K562 (cell line): ENCODE data around the gene BCAS1. TPM values are rescaled to one million over a fixed set of nuclear protein-coding genes. Genes with fewer than 3 reads are reported as not detected.
A peak's percentile ranks its signal among the peaks of the same experiment; 100 is the strongest.

Experiments used
- ATAC-seq: fragments of 200-7000 bp; cut with Tn5 transposase; 3 replicates; pipeline ENCODE4 v1.9.1; 2020; ENCODE audit warnings: moderate library complexity
- BruUV-seq: library from RNA; stranded (reverse); fragments of 400-500 nt; replicated peaks from 2 replicates; lab custom pipeline; 2021; lab: Mats Ljungman, UMichigan
- CTCF ChIA-PET: fragments of 300-600 bp; formaldehyde crosslinking; extraction: SDS; loops from one replicate; lab custom pipeline; 2021; ENCODE audit warnings: low intra/inter-chr PET ratio; lab: Yijun Ruan, JAX
- POLR2A ChIA-PET: fragments of 300-600, 350-650 bp; sonication (Branson Sonifier 250); formaldehyde crosslinking; extraction: SDS; loops from one replicate; lab custom pipeline; 2021; ENCODE audit warnings: antibody characterized with exemption, inconsistent platforms; lab: Yijun Ruan, JAX
- DNase-seq, 4 experiments: peaks; one replicate each; pipeline versions ENCODE4 v3.0.0 to v3.0.0-alpha.2; 2011 to 2018; ENCODE audit warnings: low spot score in 3 of 4, mixed read lengths in 3 of 4; ENCODE audit errors: extremely low read depth in 1 of 4
- FAIRE-seq: peaks from 2 replicates; lab custom pipeline; 2011; peaks lifted over from hg19 to GRCh38; lab: Jason Lieb, UNC
- H2AFZ ChIP-seq: 2 replicates; pipeline ENCODE4 v1.6.0; 2011; ENCODE audit warnings: low read depth, low read length, control low read depth, inconsistent platforms
- H3K27ac ChIP-seq: fragments of 200-600 bp; 3 replicates; pipeline ENCODE4 v1.8.0; 2011; ENCODE audit warnings: low read depth, mild to moderate bottlenecking, control low read depth, inconsistent platforms, low read length, moderate library complexity, mixed read lengths; ENCODE audit errors: extremely low read depth
- H3K27me3 ChIP-seq, 2 experiments: fragments of 300-600 bp in 1 of 2; 2 replicates in 1 of 2; 3 replicates in 1 of 2; pipeline versions ENCODE4 v1.6.0 to v1.8.0; 2011; ENCODE audit warnings: inconsistent platforms in 2 of 2, low read length in 2 of 2, mild to moderate bottlenecking in 1 of 2, mixed read lengths in 1 of 2, moderate library complexity in 1 of 2; ENCODE audit not compliant: control insufficient read depth in 2 of 2, insufficient read depth in 2 of 2
- H3K36me3 ChIP-seq: fragments of 300-600 bp; 3 replicates; pipeline ENCODE4 v1.8.0; 2011; ENCODE audit warnings: mild to moderate bottlenecking, low read length, inconsistent platforms; ENCODE audit not compliant: control insufficient read depth, insufficient read depth
- H3K4me1 ChIP-seq, 2 experiments: fragments of 200-600 bp in 1 of 2; replicated peaks in 1 of 2; 2 replicates in 1 of 2; 3 replicates in 1 of 2; pipeline versions ENCODE4 v1.5.1 to v1.8.0; 2011; ENCODE audit warnings: inconsistent platforms in 2 of 2, low read length in 2 of 2, mild to moderate bottlenecking in 1 of 2, mixed read lengths in 1 of 2, moderate library complexity in 1 of 2; ENCODE audit not compliant: control insufficient read depth in 2 of 2, insufficient read depth in 2 of 2
- H3K4me2 ChIP-seq: 2 replicates; pipeline ENCODE4 v1.6.1; 2011; ENCODE audit warnings: low read length, control low read depth, inconsistent platforms, mixed read lengths; ENCODE audit not compliant: insufficient read depth
- H3K4me3 ChIP-seq: fragments of 200-600 bp; sonication (generic), shearing (Covaris generic); 2 replicates; pipeline ENCODE4 v1.5.1; 2016; ENCODE audit warnings: control low read depth, inconsistent platforms
- H3K79me2 ChIP-seq: fragments of 200-600 bp; 3 replicates; pipeline ENCODE4 v1.8.0; 2011; ENCODE audit warnings: low read length, inconsistent platforms; ENCODE audit not compliant: control insufficient read depth, insufficient read depth
- H3K9ac ChIP-seq, 2 experiments: 2 replicates each; pipeline versions ENCODE4 v1.6.0 to v1.6.1; 2011; ENCODE audit warnings: low read depth in 2 of 2, low read length in 2 of 2, control low read depth in 1 of 2, inconsistent platforms in 1 of 2, mild to moderate bottlenecking in 1 of 2, mixed read lengths in 1 of 2; ENCODE audit not compliant: insufficient read depth in 1 of 2
- H3K9me1 ChIP-seq: one replicate; pipeline ENCODE4 v1.6.0; 2011; ENCODE audit warnings: inconsistent platforms, mild to moderate bottlenecking, low read length, moderate library complexity; ENCODE audit not compliant: control insufficient read depth, insufficient read depth
- H3K9me3 ChIP-seq: replicated peaks from 2 replicates; pipeline ENCODE4 v1.5.1; 2011; ENCODE audit warnings: low read depth, low read length, inconsistent platforms; ENCODE audit not compliant: control insufficient read depth, insufficient read depth
- H4K20me1 ChIP-seq: replicated peaks from 2 replicates; pipeline ENCODE4 v1.6.1; 2011; ENCODE audit warnings: low read length, inconsistent platforms, mixed read lengths; ENCODE audit not compliant: control insufficient read depth, insufficient read depth
- CBFB ChIP-seq: sonication (generic); formaldehyde crosslinking; IDR thresholded peaks from 2 replicates; pipeline ENCODE4 v1.4.0; 2020; ENCODE audit warnings: mild to moderate bottlenecking, missing genetic modification reagents
- RBM25 ChIP-seq: fragments of 200-400 bp; formaldehyde crosslinking; IDR thresholded peaks from 2 replicates; pipeline ENCODE4 v1.6.1; 2018; ENCODE audit warnings: low read length, low read depth, moderate library complexity; ENCODE audit not compliant: severe bottlenecking
- ZBTB9 ChIP-seq: fragments of 450-650 bp; formaldehyde crosslinking; IDR thresholded peaks from 2 replicates; pipeline ENCODE4 v1.4.0; 2020; ENCODE audit warnings: mild to moderate bottlenecking, moderate library complexity
- ZFP36 ChIP-seq: fragments of 150-350 bp; IDR thresholded peaks from 2 replicates; pipeline ENCODE4 v1.6.1; 2018; ENCODE audit warnings: low read length, low read depth; ENCODE audit not compliant: partially characterized antibody
- WGBS: fragments of 100-300 bp; shearing (Covaris generic); methylation state at CpG from one replicate; pipeline ENCODE4 v1.1.6; 2016; ENCODE audit warnings: low coverage, mixed read lengths; ENCODE audit not compliant: insufficient coverage; ENCODE audit errors: missing lambda C conversion rate; 5-methylcytosine and 5-hydroxymethylcytosine counted together
- in situ Hi-C: fragments of 300-500 bp; cut with MboI; formaldehyde crosslinking; loops from 4 replicates; pipeline ENCODE4 v1.15.0; 2018; ENCODE audit warnings: inconsistent platforms, mixed read lengths
- intact Hi-C: fragments of 100-400 bp; cut with micrococcal nuclease; formaldehyde crosslinking; loops from 2 replicates; pipeline ENCODE4 v1.14.2; 2022
- polyA plus RNA-seq, 8 experiments: library from polyadenylated mRNA; depleted of rRNA in 4 of 8; stranded (reverse) in 5 of 8; unstranded in 3 of 8; fragments of >200 nt; fragmentation: Nextera tagmentation in 2 of 8; fragmentation: Illumina TruSeq in 1 of 8; extraction: Ambion mirVana in 2 of 8; extraction: Trizol in 1 of 8; gene quantifications; 2 replicates each; pipeline versions ENCODE4 v1.2.1 to v1.2.3, GENCODE V29; 2011 to 2014; ENCODE audit warnings: inconsistent platforms in 1 of 8, missing spikeins in 1 of 8
- total RNA-seq, 7 experiments: library from RNA; depleted of rRNA in 6 of 7; stranded (reverse); fragments of >200 nt in 6 of 7; fragmentation: Illumina TruSeq in 2 of 7; extraction: Trizol in 2 of 7; gene quantifications; 2 replicates each; pipeline versions ENCODE4 v1.2.1 to v1.2.3, GENCODE V29; 2011 to 2021; ENCODE audit warnings: low replicate concordance in 1 of 7

BCAS1 gene
- total and polyA plus RNA-seq, 9 of the 15 experiments (the other 6 are each of a cell fraction or from before 2014, with no cell fraction given): 0.18 to 2.3 (median 0.93) TPM

GRCh38 chr20:54095824-54096223 is 25.4 kb upstream of the BCAS1 start:
- no peaks in the 10 kb centered on the region for H3K9me3 ChIP-seq
- no peaks in the 10 kb centered on the region for H3K9me1 ChIP-seq
- no peaks in the 10 kb centered on the region for H3K4me1 ChIP-seq
- TF ChIP-seq ZFP36: peak; percentile 63
- TF ChIP-seq ZBTB9 (CRISPR knock-in tag): no peak
- no peak for TF ChIP-seq CBFB (CRISPR knock-in tag)
- peak; percentile 75 for TF ChIP-seq RBM25
- no peak overlapping the region for H3K4me2 ChIP-seq
- no peaks in the 10 kb centered on the region for H3K79me2 ChIP-seq
- intact Hi-C loops (loop anchor here (1.0 to 5.0 kb wide), 2 partner anchors 61 to 103 kb away; no protein-coding TSS in a partner anchor), in situ Hi-C loops (loop anchor here (10.0 kb wide), 1 partner anchor 549 kb away; no protein-coding TSS in a partner anchor)
- WGBS: 0% methylated on average over 1 of the region's 1 CpG
- no peak overlapping the region for H2AFZ ChIP-seq
- no peaks in the 10 kb centered on the region for H4K20me1 ChIP-seq
- no peaks in the 10 kb centered on the region; a peak in 1 of 5 replicates for H3K27me3 ChIP-seq
- ChIA-PET CTCF (interaction anchor here (1.6 to 2.7 kb wide), 3 partner anchors 98 to 551 kb away, joined by 5 to 30 read pairs (median 21); no protein-coding TSS in a partner anchor), POLR2A (no interaction called here)
- no peak overlapping the region for H3K9ac ChIP-seq
- no TSS peak for BruUV-seq
- H3K36me3 ChIP-seq: no peaks in the 10 kb centered on the region
- FAIRE-seq: no peak
- no peak for DNase-seq
- no peak overlapping the region for H3K27ac ChIP-seq
- no peak for ATAC-seq
- H3K4me3 ChIP-seq: no peak overlapping the region
